HUES48 (cell line): ENCODE data around the gene CNPY4.

Experiments used
- H3K27ac ChIP-seq: one replicate; pipeline ENCODE4 v1.7.0; 2013; ENCODE audit warnings: low read depth, low read length, inconsistent platforms
- H3K27me3 ChIP-seq: 2 replicates; pipeline ENCODE4 v1.6.1; 2013; ENCODE audit warnings: mild to moderate bottlenecking, low read length; ENCODE audit not compliant: control insufficient read depth, insufficient read depth
- H3K36me3 ChIP-seq: 2 replicates; pipeline ENCODE4 v1.6.1; 2013; ENCODE audit warnings: low read length; ENCODE audit not compliant: control insufficient read depth, insufficient read depth
- H3K4me1 ChIP-seq: 2 replicates; pipeline ENCODE4 v1.6.1; 2013; ENCODE audit warnings: mild to moderate bottlenecking, low read length; ENCODE audit not compliant: control insufficient read depth, insufficient read depth
- H3K4me3 ChIP-seq: 2 replicates; pipeline ENCODE4 v1.5.1; 2013; ENCODE audit warnings: mild to moderate bottlenecking, low read depth, low read length
- H3K9ac ChIP-seq: 2 replicates; pipeline ENCODE4 v1.6.1; 2013; ENCODE audit warnings: mild to moderate bottlenecking, low read depth, low read length, moderate library complexity
- H3K9me3 ChIP-seq: 2 replicates; pipeline ENCODE4 v1.6.1; 2013; ENCODE audit warnings: low read length; ENCODE audit not compliant: control insufficient read depth, insufficient read depth

Gene CNPY4

GRCh38 chr7:100159099-100159623 lies 39.7 kb downstream of the CNPY4 start:
- H3K9ac ChIP-seq = peak overlapping the region; percentile 55; the same call in 1 of the 2 replicates
- H3K27me3 ChIP-seq = no peaks in the 10 kb centered on the region
- H3K36me3 ChIP-seq = peaks cover 27% of the 10 kb centered on the region
- H3K4me1 ChIP-seq = peaks cover 20% of the 10 kb centered on the region
- H3K27ac ChIP-seq = peak overlapping the region; percentile 84
- no peaks in the 10 kb centered on the region for H3K9me3 ChIP-seq
- H3K4me3 ChIP-seq = peak overlapping the region; percentile 81

GRCh38 chr7:100160067-100160466 lies 40.6 kb downstream of the CNPY4 start:
- H3K9ac ChIP-seq = no peak overlapping the region
- H3K27me3 ChIP-seq = no peaks in the 10 kb centered on the region
- no peak overlapping the region for H3K4me3 ChIP-seq
- H3K4me1 ChIP-seq = peaks cover 20% of the 10 kb centered on the region
- H3K36me3 ChIP-seq = peaks cover 21% of the 10 kb centered on the region
- no peak overlapping the region for H3K27ac ChIP-seq
- H3K9me3 ChIP-seq = no peaks in the 10 kb centered on the region

- Histone ChIP-seq H3K4me1 (peaks cover 21% of the 10 kb centered on the region; the same call in 1 of the 2 replicates), H3K9me3 (no peaks in the 10 kb centered on the region), H3K9ac (no peak overlapping the region), H3K27me3 (peaks cover 16% of the 10 kb centered on the region), H3K36me3 (no peaks in the 10 kb centered on the region), H3K27ac (no peak overlapping the region), H3K4me3 (no peak overlapping the region)
Observed at GRCh38 chr7:100163006-100163531, 43.6 kb downstream of the CNPY4 start.

GRCh38 chr7:100163871-100164270 lies 44.4 kb downstream of the CNPY4 start:
- Histone ChIP-seq H3K27ac (no peak overlapping the region), H3K27me3 (peaks cover 16% of the 10 kb centered on the region), H3K9ac (no peak overlapping the region), H3K4me3 (no peak overlapping the region), H3K4me1 (peaks cover 23% of the 10 kb centered on the region; the same call in 1 of the 2 replicates), H3K9me3 (no peaks in the 10 kb centered on the region), H3K36me3 (no peaks in the 10 kb centered on the region)

- peaks cover 37% of the 10 kb centered on the region for H3K4me1 ChIP-seq
Observed at GRCh38 chr7:100166317-100166940, 47.0 kb downstream of the CNPY4 start.

GRCh38 chr7:100166970-100167911 lies 47.8 kb downstream of the CNPY4 start:
- peaks cover 16% of the 10 kb centered on the region for H3K27me3 ChIP-seq
- H3K36me3 ChIP-seq = no peaks in the 10 kb centered on the region
- peaks cover 37% of the 10 kb centered on the region for H3K4me1 ChIP-seq
- no peaks in the 10 kb centered on the region for H3K9me3 ChIP-seq
- H3K4me3 ChIP-seq = peak overlapping the region; percentile 71
- no peak overlapping the region for H3K9ac ChIP-seq
- no peak overlapping the region for H3K27ac ChIP-seq

More at GRCh38 chr7:100166317-100166940, 47.0 kb downstream of the CNPY4 start:
- Histone ChIP-seq H3K27me3 (peaks cover 16% of the 10 kb centered on the region), H3K36me3 (no peaks in the 10 kb centered on the region), H3K9ac (no peak overlapping the region), H3K27ac (no peak overlapping the region), H3K4me3 (no peak overlapping the region), H3K9me3 (no peaks in the 10 kb centered on the region)

- no peak overlapping the region for H3K9ac ChIP-seq
- peak overlapping the region; percentile 59 for H3K27ac ChIP-seq
Observed at GRCh38 chr7:100167912-100168323, 48.5 kb downstream of the CNPY4 start.

GRCh38 chr7:100169147-100169850 lies 49.9 kb downstream of the CNPY4 start:
- H3K9ac ChIP-seq = no peak overlapping the region
- no peak overlapping the region for H3K4me3 ChIP-seq
- H3K27ac ChIP-seq = no peak overlapping the region
- H3K9me3 ChIP-seq = no peaks in the 10 kb centered on the region
- H3K36me3 ChIP-seq = peaks cover 8% of the 10 kb centered on the region
- peaks cover 16% of the 10 kb centered on the region for H3K27me3 ChIP-seq
- peaks cover 31% of the 10 kb centered on the region for H3K4me1 ChIP-seq

More at GRCh38 chr7:100167912-100168323, 48.5 kb downstream of the CNPY4 start:
- H3K36me3 ChIP-seq = no peaks in the 10 kb centered on the region
- H3K4me1 ChIP-seq = peaks cover 35% of the 10 kb centered on the region
- peak overlapping the region; percentile 71 for H3K4me3 ChIP-seq
- peaks cover 16% of the 10 kb centered on the region for H3K27me3 ChIP-seq
- H3K9me3 ChIP-seq = no peaks in the 10 kb centered on the region

GRCh38 chr7:100170101-100170897 lies 50.9 kb downstream of the CNPY4 start:
- H3K4me3 ChIP-seq = peak overlapping the region; percentile 74; the same call in 1 of the 2 replicates
- H3K9ac ChIP-seq = no peak overlapping the region
- H3K4me1 ChIP-seq = peaks cover 31% of the 10 kb centered on the region
- H3K9me3 ChIP-seq = no peaks in the 10 kb centered on the region
- peaks cover 16% of the 10 kb centered on the region for H3K27me3 ChIP-seq
- no peak overlapping the region for H3K27ac ChIP-seq
- H3K36me3 ChIP-seq = peaks cover 18% of the 10 kb centered on the region
